Esophagus mucosa (tissue), 1 donor: ENCODE results near the gene ADAMTSL4. TPM values are rescaled to one million over a fixed set of nuclear protein-coding genes. Genes with fewer than 3 reads are reported as not detected.

Experiments used
- ATAC-seq: fragments of 200-7000 bp; cut with Tn5 transposase; one replicate; pipeline ENCODE4 v1.9.1; 2020
- total RNA-seq: library from RNA; stranded (reverse); gene quantifications from one replicate; pipeline ENCODE4 v1.2.4, GENCODE V29; 2023
- donor health status: DM: yes; HTN: yes; CAD: no.

ADAMTSL4 gene
- 42.9 TPM for total RNA-seq

- ATAC-seq = peak; percentile 56
These were observed at the start of gene ADAMTSL4 for GRCh38 chr1:150548632-150549495. Gene ADAMTSL4, plus strand, starts transcription at chr1:150549408. Its CDS starts 2,881 bp downstream, at chr1:150552289.

- ATAC-seq = no peak
These were observed 43.8 kb upstream of the ADAMTSL4 start for GRCh38 chr1:150505431-150505830.

- ATAC-seq = peak; percentile 82
These were observed 41.0 kb upstream of the ADAMTSL4 start, which contains the start of gene ECM1 for GRCh38 chr1:150507912-150508864. Gene ECM1, plus strand, starts transcription at chr1:150508109. Its CDS starts 101 bp downstream, at chr1:150508210.

- ATAC-seq = no peak
These were observed 40.2 kb upstream of the ADAMTSL4 start for GRCh38 chr1:150508982-150509381.

- ATAC-seq = no peak
These were observed 37.7 kb upstream of the ADAMTSL4 start for GRCh38 chr1:150511551-150511950.

GRCh38 chr1:150511985-150512660, 37.1 kb upstream of the ADAMTSL4 start:
- ATAC-seq = no peak

GRCh38 chr1:150512846-150513245, 36.4 kb upstream of the ADAMTSL4 start:
- no peak for ATAC-seq

GRCh38 chr1:150513351-150513791, 35.8 kb upstream of the ADAMTSL4 start:
- peak; percentile 62 for ATAC-seq

- ATAC-seq = no peak
These were observed 34.9 kb upstream of the ADAMTSL4 start for GRCh38 chr1:150514260-150514659.

GRCh38 chr1:150514913-150515327, 34.3 kb upstream of the ADAMTSL4 start:
- peak; percentile 0 for ATAC-seq

- ATAC-seq = peak; percentile 87
These were observed 33.7 kb upstream of the ADAMTSL4 start, which contains the start of gene FALEC for GRCh38 chr1:150515328-150516049. Gene FALEC, plus strand, starts transcription at chr1:150515752.

GRCh38 chr1:150516050-150516591, 33.1 kb upstream of the ADAMTSL4 start:
- no peak for ATAC-seq

- no peak for ATAC-seq
These were observed 32.6 kb upstream of the ADAMTSL4 start for GRCh38 chr1:150516616-150517015.

GRCh38 chr1:150521196-150521968, 27.8 kb upstream of the ADAMTSL4 start:
- ATAC-seq = no peak

- ATAC-seq = no peak
These were observed 23.9 kb upstream of the ADAMTSL4 start for GRCh38 chr1:150525348-150525747.

GRCh38 chr1:150528196-150528595, 21.0 kb upstream of the ADAMTSL4 start:
- ATAC-seq = peak; percentile 30

GRCh38 chr1:150529017-150529416, 20.2 kb upstream of the ADAMTSL4 start:
- ATAC-seq = peak; percentile 73

GRCh38 chr1:150530491-150531159, 18.6 kb upstream of the ADAMTSL4 start:
- ATAC-seq = no peak

GRCh38 chr1:150532860-150533259, 16.3 kb upstream of the ADAMTSL4 start:
- ATAC-seq = no peak

- ATAC-seq = peak; percentile 86
These were observed 15.2 kb upstream of the ADAMTSL4 start for GRCh38 chr1:150534002-150534401.
